DMS 273 (cell line): Measurements from ENCODE around the gene EYA4.
A peak's percentile ranks its signal among the peaks of the same experiment; 100 is the strongest.

Experiments used
- DNase-seq: peaks from one replicate; lab custom pipeline; 2025; ENCODE audit not compliant: unreplicated experiment; lab: John Stamatoyannopoulos, UW

Gene EYA4

DNA sequence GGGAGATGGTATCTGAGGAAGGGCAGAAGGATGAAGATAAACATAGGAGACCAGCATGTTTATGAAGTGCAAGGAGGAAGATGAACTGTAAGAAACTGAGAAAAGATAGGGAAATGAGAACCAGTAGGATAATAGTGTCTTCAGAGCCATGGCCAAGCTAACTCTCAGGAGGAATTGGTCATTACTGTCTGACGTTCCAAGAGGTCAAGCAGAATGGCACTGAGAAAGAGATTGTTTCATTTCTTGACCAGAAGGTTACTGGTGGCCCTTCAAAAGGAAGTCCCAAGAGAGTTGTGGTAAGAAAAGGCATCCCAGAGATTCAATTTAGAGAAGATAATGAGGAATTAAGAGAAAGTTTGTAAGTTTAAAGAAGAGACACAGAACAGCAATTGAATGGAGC, 47.5 kb downstream of the EYA4 start:
- no peak for DNase-seq

- no peak for DNase-seq
Measured at GRCh38 chr6:133289733-133290306, 48.7 kb downstream of the EYA4 start.

DNA sequence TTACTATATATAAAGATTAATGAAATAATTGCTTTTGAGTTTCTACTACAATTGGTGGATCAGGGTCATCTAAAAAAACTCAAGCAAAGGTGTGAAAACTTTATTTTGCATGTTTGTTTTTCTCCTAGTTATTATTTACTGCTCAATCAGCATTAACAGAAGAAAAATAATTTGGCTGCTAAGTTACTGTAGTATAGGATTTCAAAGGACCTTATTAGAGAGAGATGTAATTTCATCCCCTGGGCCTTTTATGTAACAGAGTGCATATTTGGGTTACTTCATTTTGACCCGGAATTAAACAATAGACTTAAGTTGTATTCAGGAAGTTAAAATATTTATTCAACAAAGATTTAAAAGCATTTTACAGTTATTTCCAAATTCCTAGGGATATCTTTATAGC, 49.8 kb downstream of the EYA4 start:
- DNase-seq, result peak; percentile 23

DNA sequence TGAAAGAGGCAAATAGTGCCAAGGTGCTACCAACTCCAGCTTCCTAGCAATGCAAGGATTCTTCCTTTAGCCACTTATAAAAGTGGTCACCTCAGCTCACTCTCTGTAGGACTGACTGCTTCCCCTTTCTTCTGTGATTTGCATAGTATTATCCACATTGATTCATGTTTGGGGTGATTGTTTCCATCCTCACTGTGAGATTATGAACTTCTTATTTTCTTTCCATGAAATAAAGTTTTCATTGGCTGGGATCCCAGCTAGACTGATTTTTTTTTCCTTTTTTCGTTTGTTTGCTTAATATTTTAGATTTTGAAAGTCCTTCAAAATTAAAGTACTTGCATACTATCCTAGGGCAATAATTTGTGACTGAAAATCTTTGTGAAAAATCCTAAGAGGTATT, 50.5 kb downstream of the EYA4 start:
- no peak for DNase-seq

- no peak for DNase-seq
Measured at GRCh38 chr6:133297657-133298056, 56.5 kb downstream of the EYA4 start.

GRCh38 chr6:133298335-133298734, 57.2 kb downstream of the EYA4 start:
- DNase-seq, result no peak

DNA sequence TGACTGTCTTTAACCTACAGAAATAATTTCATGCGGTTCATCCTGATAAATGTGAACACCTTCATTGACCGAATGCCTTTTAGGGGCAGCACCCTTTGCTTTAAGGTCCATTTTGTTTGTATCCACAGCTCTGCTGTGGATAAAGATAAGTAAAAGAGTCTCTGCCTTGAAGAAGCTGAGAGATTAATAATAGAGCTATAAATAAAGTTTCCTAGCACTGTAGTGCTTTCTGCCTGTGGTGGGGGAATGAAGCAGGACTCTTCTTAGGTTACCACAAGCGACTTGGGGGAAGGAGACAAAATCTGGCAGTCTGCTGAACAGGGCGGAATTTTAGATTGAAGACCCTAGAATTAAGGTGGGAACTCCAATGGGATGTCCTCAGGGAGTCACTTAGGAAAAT, 57.6 kb downstream of the EYA4 start:
- no peak for DNase-seq

- no peak for DNase-seq
Measured at GRCh38 chr6:133300896-133301295, 59.7 kb downstream of the EYA4 start.

- no peak for DNase-seq
Measured at GRCh38 chr6:133301835-133302234, 60.7 kb downstream of the EYA4 start.

DNA sequence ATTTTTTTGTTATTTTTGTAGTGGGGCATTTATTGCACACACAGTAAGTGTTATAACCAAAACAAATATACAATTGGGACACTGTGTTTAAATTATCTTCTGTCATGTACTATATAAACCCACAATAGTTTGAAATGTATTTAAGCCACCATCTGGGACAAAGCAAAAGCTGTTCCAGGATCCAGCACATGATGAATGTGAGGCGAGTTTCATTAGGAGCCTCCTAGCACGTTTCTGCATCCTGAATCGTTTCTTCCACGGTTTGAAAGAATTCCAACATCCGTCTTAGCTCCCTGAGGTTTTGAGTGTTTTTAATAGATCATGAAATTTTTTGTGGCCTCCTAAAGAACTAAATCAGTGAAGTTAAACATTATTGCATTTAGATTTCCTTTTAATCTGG, 65.8 kb downstream of the EYA4 start:
- DNase-seq, result peak; percentile 58

DNA sequence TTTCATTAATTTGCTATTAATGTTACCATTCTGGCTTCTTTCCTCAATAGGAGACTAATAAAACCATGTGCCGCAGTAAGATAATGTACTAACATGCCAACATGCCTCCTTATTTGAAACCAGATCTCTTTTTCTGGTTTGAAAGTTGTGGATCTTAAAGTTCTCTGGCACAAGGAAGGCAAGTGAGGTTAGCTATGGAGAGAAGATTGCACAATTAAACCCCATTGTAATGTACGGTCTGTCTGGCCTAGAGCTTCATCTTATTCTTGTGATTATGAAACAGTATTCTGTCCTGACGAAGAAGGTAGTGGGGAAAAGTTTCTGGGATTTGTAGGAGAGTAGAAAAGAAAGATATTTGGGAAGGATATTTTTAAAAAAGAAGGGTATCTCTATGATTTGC, 68.4 kb downstream of the EYA4 start:
- DNase-seq, result no peak

DNA sequence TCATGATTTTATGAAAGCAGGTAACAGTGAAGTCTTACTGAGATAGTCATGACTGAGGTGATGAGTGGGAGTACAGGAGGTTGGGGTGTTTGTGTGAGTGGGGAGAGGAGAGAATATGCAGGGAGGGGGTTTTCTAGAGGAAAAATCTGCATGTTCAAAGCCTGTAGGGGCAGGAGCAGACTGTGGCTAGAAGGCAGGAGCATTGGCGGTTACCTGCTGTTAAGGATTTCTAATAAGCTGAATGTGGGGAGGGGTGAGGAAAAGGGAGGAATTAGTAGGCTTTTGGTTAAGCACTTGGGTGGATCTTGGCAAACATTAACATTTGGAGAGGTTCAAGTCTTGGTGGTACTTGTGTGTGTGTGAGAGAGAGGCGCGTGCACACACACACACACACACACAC, 70.8 kb downstream of the EYA4 start:
- no peak for DNase-seq

- peak; percentile 17 for DNase-seq
Measured at GRCh38 chr6:133313068-133313467, 71.9 kb downstream of the EYA4 start.

DNA sequence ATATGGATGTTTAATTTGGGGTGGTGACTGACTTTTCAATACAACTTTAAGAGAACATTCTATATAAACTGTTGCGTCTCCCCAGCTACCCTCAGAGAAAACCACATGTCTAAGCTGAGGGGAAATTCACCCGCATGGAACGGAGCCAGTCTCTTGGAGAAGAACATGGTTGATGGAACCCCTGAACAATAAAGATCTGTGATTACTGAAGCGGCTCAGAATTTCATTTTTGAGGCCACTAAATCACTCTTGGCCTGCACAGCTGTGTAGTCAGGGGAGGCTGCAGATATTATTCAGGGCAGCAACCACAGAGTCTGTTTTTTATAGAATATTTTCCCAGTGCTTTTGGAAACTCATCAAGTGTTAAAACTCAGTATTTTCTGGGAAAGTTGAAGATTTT, 73.8 kb downstream of the EYA4 start:
- peak; percentile 56 for DNase-seq

DNA sequence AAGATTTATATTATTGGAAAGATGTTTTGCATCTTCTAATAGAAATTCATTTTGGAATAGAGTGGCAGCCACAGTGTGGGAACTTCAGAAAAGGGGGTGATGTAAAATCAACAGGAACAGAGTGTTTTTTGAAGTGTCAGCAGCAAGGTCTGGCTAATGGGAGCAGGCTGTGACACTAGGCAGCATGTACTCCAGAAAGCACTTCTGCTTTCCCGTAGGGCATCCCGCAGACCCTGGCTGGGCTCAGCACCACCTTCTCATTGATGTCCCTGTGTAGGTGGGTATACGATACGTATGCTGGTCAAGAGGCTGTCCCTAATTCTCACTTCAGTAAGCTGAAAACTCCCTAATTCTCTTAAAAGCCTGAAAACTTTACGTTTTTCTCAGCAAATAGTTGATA, 74.7 kb downstream of the EYA4 start:
- DNase-seq, result peak; percentile 55

GRCh38 chr6:133317704-133318103, 76.5 kb downstream of the EYA4 start:
- DNase-seq, result no peak

DNA sequence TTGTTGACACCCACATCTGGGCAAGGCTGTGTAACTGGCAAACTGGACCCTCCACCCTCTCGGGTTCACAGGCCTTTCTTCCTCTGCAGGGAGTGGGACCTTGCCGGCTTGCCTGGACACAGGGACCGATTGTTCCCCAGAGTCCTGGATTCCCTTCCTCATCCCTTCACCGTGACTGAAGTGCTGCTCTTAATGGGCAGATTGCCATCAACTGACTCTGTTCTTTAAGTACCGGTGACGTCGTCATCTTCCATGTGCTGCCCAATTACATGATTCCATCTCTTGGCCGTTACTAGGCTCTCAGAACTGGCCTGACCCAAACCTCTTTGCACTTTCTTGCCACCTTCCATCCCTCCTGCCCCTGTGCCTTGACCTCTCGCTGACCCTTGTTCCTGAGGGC, 85.4 kb downstream of the EYA4 start:
- DNase-seq, result peak; percentile 58

GRCh38 chr6:133333852-133334251, 92.7 kb downstream of the EYA4 start:
- no peak for DNase-seq

GRCh38 chr6:133337308-133337707, 96.2 kb downstream of the EYA4 start:
- no peak for DNase-seq

DNA sequence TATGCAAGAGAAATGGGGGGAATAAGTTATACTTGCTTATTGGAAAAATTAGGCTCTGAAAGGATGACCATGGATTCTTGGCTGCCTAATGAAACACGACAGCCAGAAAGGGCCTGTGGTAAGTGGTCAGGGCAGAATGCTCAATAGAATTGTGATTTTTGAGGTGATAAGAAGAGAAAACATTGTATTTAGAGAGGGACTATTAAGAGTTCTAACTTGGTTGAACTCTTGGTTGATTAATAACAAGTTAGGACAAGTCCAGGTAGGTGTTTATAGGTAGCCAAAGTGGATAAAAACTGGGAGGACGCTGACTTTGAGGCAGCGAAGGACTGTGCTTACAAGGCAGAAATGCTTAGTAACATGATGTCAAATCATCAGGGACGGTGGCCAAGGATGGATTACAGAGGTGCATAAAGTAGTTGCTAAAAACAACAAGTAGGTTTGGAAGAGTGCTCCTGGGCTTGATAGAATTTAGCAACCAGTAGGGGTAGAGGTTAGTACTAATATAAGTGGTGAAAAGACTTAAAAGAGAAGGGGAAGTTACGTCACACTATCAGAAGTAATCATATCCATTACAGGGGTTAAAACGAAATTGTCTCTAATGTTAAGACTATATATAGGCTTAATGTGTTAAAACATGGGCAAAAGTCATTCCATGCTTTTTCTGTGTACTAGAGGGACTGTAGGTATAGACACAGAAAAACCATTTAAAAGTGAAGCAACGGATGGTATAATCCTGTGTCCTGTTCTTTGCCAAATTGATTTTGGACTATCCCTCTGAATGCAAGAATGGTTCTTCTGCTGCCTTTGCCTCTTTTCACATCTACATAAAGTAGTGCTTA, 98.6 kb downstream of the EYA4 start:
- DNase-seq, result no peak

- no peak for DNase-seq
Measured at GRCh38 chr6:133340557-133340956, 99.4 kb downstream of the EYA4 start.

- peak; percentile 8 for DNase-seq
Measured at GRCh38 chr6:133341607-133342158, 100.5 kb downstream of the EYA4 start.
